NCI-H128 (cell line): ENCODE results near the gene BAHCC1.

Experiments
- DNase-seq: peaks from one replicate; lab custom pipeline; 2025; ENCODE audit not compliant: unreplicated experiment; lab: John Stamatoyannopoulos, UW

Gene BAHCC1

GRCh38 chr17:81386141-81386645 is 9.1 kb upstream of the BAHCC1 start:
- DNase-seq, result no peak

GRCh38 chr17:81386646-81387099 is 8.6 kb upstream of the BAHCC1 start:
- DNase-seq, result no peak

GRCh38 chr17:81387100-81388090 is 7.9 kb upstream of the BAHCC1 start:
- DNase-seq, result no peak

GRCh38 chr17:81388091-81388611 is 7.1 kb upstream of the BAHCC1 start:
- no peak for DNase-seq

DNA sequence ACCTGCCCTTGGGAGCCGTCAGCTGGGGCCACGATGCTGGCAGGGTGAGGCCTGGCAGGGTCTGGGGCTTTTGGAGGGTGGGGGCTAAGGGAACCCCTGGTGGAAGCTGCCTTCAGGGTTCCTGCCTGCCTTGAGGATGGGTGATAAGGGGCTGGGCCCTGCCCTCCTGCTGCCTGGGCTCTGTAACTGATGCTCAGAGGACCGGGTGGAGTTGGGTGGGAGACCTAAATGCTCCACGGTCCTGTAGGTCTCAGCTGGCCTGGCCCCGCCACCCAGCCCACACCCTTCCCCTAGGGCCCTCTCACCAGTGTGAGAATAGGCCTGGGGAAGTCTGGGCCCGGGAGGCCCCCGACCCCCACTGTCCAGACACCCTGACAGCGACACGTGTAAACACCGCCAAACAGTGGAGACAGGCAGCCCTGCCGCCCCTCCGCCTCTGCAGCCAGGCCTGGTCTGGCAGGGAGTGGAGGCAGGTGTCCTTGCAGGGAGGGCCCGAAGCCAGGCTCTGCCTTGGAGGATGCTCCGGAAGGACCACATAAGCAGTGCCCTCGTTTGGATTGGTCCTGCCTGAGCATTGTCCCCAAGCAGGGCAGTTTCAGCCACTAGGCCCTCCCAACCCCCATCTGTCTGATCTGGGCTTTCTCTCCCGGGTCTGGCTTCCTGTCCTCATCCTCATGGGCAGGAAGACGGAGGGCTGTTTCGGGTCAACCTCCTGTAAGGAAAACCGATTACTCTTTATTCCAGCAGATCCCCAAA is 6.5 kb upstream of the BAHCC1 start:
- DNase-seq, result no peak

DNA sequence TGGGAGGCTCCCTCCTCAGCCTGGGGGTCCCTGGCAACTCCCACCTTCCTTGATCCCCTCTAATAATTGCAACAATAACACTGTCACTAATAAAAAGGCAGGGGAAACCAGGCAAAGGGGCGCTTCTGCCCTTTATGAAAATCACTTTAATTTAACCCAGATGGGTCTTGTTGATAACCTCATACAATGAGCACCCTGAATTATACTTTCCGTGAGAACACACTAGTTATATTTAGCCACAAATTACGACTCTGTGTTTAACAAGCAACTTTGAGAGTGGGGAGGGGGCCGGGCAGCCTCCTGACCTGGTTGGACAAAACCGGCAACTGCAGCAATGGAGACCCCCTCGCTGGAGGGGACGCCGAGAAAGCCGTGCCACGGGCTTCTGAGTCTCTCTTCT is 5.7 kb upstream of the BAHCC1 start:
- no peak for DNase-seq

DNA sequence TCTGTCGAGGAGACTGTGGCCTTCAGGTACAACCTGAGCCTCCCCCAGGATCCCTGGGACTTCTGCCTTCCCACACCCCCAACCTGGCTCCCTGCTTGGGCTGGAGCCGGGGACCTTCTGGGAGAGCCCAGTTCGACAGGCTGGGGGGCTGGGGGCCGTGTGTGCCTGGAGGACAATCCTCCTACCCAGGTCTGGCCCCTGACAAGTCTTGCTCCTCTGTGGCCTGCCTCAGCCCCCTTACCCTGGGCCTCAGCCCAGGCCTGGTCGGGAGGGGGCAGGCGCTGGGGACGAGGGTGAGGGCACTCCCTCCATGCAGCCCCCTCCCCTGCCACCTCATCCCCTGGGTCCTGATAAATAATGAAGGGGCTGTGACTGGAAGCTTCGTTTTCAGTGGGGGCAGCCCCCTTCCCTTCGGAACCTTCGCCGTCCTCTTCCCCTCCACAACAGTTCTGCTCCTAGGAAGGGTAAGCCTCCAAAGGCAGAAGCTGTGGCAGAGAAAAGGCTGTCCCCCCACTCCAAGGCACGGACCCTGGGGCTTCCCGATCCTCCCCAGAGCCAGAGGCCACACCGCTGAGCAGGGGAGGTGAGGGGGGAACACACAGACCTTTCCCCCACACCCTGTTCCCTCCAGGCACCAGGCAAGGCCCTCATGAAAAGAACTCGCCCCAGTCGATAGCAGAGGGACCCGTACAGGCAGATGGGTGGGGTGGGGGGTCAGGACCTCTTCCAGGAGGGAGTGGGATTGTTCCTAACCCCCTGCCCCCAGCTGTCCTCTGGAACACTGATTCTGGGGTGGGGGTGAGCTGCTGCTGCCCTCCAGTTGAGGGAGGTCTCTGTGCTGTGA is 5.0 kb upstream of the BAHCC1 start:
- no peak for DNase-seq

- no peak for DNase-seq
Observed at GRCh38 chr17:81390873-81391255, 4.4 kb upstream of the BAHCC1 start.

- DNase-seq, result no peak
Observed at GRCh38 chr17:81391293-81391935, 3.8 kb upstream of the BAHCC1 start.

GRCh38 chr17:81391936-81392908 is 3.0 kb upstream of the BAHCC1 start:
- no peak for DNase-seq

DNA sequence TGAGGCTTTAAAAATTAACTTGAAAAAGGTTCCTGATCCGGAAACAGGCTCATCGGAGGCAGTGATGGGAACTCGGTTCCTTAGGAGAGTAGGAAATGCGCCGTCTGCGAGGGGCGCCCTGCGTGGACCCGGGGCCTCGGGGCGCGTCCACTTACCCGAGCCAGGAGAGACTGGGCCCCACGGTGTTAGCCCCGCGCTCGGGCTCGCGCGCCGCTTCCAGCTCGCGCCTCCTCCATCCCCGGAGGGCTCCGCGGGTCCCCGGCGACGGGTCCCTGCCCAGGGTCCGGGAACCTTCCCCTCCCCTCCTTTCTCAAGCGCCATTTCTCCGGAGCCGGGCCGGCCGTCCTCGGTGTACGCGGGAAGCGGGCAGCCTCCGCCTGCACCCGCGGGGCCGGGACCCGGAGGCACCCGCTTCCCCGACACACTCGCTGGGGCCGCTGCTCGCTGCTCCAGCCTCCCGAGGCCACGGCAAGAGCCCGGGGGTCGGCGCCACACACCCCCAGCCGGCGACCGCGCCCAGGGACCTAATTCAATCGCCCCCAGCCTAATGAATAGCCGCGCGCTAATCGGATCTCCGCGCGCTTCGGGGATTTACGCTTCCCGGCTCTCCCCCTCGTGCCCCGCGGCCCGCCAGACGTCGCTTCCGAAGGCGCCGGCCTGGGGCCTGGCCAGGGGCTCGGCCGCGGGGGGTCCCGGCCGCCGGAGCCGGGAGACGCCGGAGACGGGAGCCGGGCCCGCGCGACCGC is 2.2 kb upstream of the BAHCC1 start:
- DNase-seq, result no peak

DNA sequence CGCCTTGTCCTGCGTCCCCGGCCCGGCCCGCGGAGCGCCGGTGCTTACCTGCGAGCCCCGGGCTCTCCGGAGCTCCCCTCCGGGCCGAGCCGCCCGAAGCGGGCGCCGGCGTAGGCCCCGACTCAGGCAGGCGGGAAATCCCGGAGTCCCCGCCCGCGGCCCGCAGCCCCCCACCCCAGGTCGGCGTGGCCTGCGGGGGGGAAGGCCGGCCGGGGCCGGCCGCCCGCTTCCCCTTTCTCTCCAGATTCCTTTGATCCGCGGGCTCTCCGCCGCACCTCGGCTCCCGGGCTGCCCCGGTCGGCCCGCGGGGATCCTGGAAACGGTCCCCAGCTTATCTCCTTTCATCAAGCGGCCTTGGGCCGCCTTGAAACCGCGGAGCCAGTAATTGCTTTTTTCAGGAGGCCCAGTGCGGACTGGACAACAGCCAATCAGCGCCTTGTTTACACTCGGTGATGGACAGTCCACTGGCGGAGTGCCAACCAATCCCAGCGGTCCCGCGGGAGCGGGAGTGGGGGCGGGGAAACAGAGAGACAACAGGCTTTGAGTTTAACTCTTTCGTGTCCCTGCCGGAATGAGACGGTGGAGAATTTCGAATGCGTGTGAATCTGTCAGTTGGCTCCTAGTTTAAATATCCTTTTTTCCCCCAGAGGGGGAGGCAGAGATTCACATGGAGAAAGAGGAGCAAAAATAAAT is 1.4 kb upstream of the BAHCC1 start:
- peak; percentile 99 for DNase-seq

- no peak for DNase-seq
Observed at GRCh38 chr17:81394377-81394920, 808 bp upstream of the BAHCC1 start.

- DNase-seq, result no peak
Observed at GRCh38 chr17:81395600-81396277, 482 bp downstream of the BAHCC1 start.

DNA sequence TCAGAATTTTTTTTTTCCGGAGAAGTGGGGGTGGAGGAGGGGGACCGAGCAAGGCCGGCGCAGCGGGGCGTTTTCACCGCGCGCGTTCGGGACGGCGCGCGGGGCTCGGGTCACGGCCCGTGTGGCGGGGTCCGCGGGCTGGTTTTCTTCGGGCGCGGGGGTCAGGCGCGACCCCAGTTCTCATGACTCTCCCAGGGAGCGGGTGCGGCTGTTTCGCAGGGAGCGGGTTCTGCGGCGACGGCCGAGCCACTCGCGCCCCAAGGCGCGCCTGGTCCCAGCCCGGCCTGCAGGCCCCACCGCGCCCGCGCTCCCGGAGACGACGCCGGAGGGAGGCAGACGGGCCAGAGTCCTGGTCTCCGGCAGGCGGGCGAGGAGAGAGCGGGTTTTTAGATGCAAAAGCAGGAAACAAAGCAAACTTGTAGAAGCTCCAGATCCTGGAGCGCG is 1.0 kb downstream of the BAHCC1 start:
- DNase-seq, result no peak

DNA sequence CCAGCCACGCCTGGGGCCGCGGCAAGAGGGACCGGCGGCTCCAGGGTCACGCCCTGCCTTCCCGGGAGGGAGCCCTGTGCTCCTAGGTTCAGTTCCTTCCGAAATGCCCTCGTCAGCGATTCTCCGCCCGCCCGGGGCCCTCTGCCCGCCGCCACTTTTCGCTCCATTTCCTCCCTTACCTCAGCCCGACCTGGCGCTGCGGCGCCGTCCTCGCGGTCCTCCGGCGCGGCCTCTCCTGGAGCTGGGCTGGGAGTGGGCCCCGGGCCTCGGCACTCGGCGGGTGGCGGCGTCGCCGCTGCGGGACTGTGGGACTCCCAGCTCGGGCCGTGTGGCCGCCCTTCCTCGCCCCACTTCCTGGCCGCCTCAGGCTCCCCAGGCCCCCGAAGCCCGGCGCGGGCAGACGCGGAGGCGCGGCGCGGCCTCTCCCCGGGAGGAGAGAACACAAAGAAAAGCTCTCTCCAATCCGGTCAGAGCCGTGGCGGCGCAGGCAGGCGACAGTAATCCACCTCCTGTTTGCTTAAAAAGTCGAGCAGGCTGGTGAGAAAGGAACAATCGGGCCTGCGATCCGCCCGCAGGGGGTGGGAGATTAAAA is 1.6 kb downstream of the BAHCC1 start:
- no peak for DNase-seq
